ENCODE measurements around the gene CRACDL. TPM values are rescaled to one million over a fixed set of nuclear protein-coding genes. Genes with fewer than 3 reads are reported as not detected.

Gene CRACDL
- total and polyA plus RNA-seq, 2 of the 13 experiments (the other 11 are each of a cell fraction or from before 2014, with no cell fraction given) = 0.15 to 0.26 TPM

- TF ChIP-seq NFE2 (CRISPR knock-in tag; IDR thresholded peaks at IDR 0.05) (no peak), TBX3 (IDR thresholded peaks at IDR 0.05; ENCODE audit: borderline replicate concordance) (no peak), EZH2 (conservative IDR thresholded peaks at IDR 0.05; ENCODE audit: low read depth, low read length) (no peak), ZNF124 (CRISPR knock-in tag; IDR thresholded peaks at IDR 0.05) (0 out of 2 replicates have a peak, but pooled peaks have one; percentile 52), ZNF180 (CRISPR knock-in tag; IDR thresholded peaks at IDR 0.05; ENCODE audit: borderline replicate concordance, low read depth) (no peak), ZNF839 (CRISPR knock-in tag; IDR thresholded peaks at IDR 0.05; ENCODE audit: borderline replicate concordance) (no peak), NR2F1 (CRISPR knock-in tag; IDR thresholded peaks at IDR 0.05) (peak; percentile 79 to 81; a peak in 3 of 4 replicates), NFKBIZ (CRISPR knock-in tag; IDR thresholded peaks at IDR 0.05) (no peak), CAMTA2 (CRISPR knock-in tag; IDR thresholded peaks at IDR 0.05; ENCODE audit: borderline replicate concordance) (no peak), HDAC6 (IDR thresholded peaks at IDR 0.05; ENCODE audit: low read depth, low read length) (no peak), ZNF614 (CRISPR knock-in tag; IDR thresholded peaks at IDR 0.05; ENCODE audit: borderline replicate concordance) (peak; percentile 67; the same call in 1 of the 2 replicates), MAZ (IDR thresholded peaks at IDR 0.05; ENCODE audit: borderline replicate concordance, low read depth, low read length) (peak; percentile 32; the same call in 1 of the 2 replicates), MAZ (CRISPR knock-in tag; IDR thresholded peaks at IDR 0.05; ENCODE audit: low read depth) (no peak), SOX6 (IDR thresholded peaks at IDR 0.05) (no peak), SOX6 (CRISPR knock-in tag; IDR thresholded peaks at IDR 0.05) (0 out of 2 replicates have a peak, but pooled peaks have one; percentile 12), ZBTB8A (CRISPR knock-in tag; IDR thresholded peaks at IDR 0.05; ENCODE audit: borderline replicate concordance, low read depth) (no peak), STAG1 (CRISPR knock-in tag; IDR thresholded peaks at IDR 0.05) (no peak), RCOR2 (CRISPR knock-in tag; IDR thresholded peaks at IDR 0.05) (0 out of 2 replicates have a peak, but pooled peaks have one; percentile 21), FOXJ3 (CRISPR knock-in tag; IDR thresholded peaks at IDR 0.05; ENCODE audit: borderline replicate concordance) (peak; percentile 82; the same call in 1 of the 2 replicates), ZNF749 (CRISPR knock-in tag; IDR thresholded peaks at IDR 0.05; ENCODE audit: borderline replicate concordance) (no peak)
- TF ChIP-seq, protein P1, sequence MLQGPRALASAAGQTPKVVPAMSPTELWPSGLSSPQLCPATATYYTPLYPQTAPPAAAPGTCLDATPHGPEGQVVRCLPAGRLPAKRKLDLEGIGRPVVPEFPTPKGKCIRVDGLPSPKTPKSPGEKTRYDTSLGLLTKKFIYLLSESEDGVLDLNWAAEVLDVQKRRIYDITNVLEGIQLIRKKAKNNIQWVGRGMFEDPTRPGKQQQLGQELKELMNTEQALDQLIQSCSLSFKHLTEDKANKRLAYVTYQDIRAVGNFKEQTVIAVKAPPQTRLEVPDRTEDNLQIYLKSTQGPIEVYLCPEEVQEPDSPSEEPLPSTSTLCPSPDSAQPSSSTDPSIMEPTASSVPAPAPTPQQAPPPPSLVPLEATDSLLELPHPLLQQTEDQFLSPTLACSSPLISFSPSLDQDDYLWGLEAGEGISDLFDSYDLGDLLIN (CRISPR knock-in tag; IDR thresholded peaks at IDR 0.05; ENCODE audit: borderline replicate concordance) = no peak
- TF ChIP-seq, protein P2, sequence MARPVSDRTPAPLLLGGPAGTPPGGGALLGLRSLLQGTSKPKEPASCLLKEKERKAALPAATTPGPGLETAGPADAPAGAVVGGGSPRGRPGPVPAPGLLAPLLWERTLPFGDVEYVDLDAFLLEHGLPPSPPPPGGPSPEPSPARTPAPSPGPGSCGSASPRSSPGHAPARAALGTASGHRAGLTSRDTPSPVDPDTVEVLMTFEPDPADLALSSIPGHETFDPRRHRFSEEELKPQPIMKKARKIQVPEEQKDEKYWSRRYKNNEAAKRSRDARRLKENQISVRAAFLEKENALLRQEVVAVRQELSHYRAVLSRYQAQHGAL (CRISPR knock-in tag; IDR thresholded peaks at IDR 0.05; ENCODE audit: not compliant biosample characterization) = no peak
- TF ChIP-seq, protein P3, sequence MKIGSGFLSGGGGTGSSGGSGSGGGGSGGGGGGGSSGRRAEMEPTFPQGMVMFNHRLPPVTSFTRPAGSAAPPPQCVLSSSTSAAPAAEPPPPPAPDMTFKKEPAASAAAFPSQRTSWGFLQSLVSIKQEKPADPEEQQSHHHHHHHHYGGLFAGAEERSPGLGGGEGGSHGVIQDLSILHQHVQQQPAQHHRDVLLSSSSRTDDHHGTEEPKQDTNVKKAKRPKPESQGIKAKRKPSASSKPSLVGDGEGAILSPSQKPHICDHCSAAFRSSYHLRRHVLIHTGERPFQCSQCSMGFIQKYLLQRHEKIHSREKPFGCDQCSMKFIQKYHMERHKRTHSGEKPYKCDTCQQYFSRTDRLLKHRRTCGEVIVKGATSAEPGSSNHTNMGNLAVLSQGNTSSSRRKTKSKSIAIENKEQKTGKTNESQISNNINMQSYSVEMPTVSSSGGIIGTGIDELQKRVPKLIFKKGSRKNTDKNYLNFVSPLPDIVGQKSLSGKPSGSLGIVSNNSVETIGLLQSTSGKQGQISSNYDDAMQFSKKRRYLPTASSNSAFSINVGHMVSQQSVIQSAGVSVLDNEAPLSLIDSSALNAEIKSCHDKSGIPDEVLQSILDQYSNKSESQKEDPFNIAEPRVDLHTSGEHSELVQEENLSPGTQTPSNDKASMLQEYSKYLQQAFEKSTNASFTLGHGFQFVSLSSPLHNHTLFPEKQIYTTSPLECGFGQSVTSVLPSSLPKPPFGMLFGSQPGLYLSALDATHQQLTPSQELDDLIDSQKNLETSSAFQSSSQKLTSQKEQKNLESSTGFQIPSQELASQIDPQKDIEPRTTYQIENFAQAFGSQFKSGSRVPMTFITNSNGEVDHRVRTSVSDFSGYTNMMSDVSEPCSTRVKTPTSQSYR (CRISPR knock-in tag; IDR thresholded peaks at IDR 0.05; ENCODE audit: borderline replicate concordance) = no peak
Measured at GRCh38 chr2:98868548-98869271, 67.3 kb downstream of the CRACDL start (continued).
